Measurements from ENCODE around the gene SV2A.
"Not testable (repeated sequence)": the region's sequence is repeated elsewhere in the genome, so short reads cannot be mapped to it uniquely, and the experiment has no call there.

The SV2A gene

DNA sequence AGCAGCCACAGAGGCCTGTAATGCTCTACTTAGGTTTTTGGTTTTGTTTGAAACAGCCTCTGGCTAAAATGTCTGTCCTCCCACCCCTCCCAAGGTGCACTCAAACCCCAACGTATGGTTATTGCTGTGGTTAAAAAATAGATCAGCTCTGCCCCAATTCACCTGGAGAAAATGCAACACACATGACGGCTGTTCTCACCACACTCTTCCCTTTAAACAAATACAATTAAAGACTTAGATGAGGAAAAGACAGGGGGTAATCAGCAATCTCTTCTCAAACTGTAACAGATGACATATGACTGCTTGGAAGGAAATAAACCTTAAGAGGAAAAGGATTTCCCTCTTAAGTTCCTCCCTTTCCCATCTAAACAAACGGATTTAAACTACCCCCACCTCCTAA lies 25.2 kb upstream of the SV2A start:
- POLR2A ChIA-PET, result interaction anchor here (0.8 to 1.4 kb wide), 6 partner anchors 13 to 125 kb away, joined by 3 to 37 read pairs (median 4); partner anchors contain the start of gene VPS45
- CTCF ChIA-PET, result interaction anchor here (0.8 to 1.5 kb wide), 4 partner anchors 19 to 125 kb away, joined by 3 to 7 read pairs (median 4); partner anchors contain the start of gene VPS45
- no peak for TF ChIP-seq LEF1 (IDR thresholded peaks at IDR 0.05; ENCODE audit: borderline replicate concordance)
- TF ChIP-seq ELF4 (IDR thresholded peaks at IDR 0.05), result no peak
- TF ChIP-seq FOXA1 (IDR thresholded peaks at IDR 0.05), result no peak
- TF ChIP-seq BHLHE40 (IDR thresholded peaks at IDR 0.05; ENCODE audit: borderline replicate concordance), result no peak
- no peak for TF ChIP-seq FOXK2 (IDR thresholded peaks at IDR 0.05)
- DNase-seq (ENCODE audit: extremely low spot score), result no peak

DNA sequence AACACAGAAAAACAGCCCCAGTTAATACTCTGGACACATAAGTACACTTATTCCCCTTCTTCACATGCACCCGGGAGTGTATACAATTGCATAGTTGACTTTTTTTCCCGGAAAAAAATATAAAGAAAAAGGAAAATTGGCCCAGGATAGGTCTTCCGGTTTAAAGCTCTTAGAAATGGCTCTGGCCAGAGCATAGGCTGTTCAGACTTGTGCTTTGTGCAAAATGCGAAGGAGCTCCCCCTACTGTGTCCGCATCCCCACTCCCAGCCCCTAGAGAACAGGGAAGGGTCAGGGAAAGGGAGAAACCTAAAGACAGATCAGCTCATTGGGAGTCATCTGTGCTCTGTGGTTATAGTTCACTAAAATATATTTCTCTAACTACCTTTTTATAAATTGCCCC lies 24.6 kb upstream of the SV2A start:
- POLR2A ChIA-PET, result interaction anchor here (0.8 to 1.4 kb wide), 6 partner anchors 13 to 125 kb away, joined by 3 to 37 read pairs (median 4); partner anchors contain the start of gene VPS45

DNA sequence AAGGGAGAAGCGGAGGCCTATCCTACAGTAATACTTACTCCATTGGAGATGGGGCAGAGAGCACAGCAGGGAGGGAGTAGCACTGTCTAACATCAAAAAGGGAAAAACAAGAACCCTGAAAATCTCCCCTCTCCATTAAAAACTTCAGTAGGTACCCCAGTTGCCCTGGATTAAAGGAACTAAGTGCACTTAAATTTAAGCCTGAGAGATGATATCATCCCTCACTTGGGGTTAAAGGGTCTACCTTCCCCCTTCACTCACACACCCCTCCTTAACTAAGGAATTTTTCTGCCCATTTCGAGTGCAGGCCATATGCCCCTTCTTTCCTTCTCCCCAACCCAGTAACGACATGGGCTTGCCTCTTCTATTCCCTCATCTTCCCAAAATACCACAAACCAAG lies 22.8 kb upstream of the SV2A start:
- no peak for TF ChIP-seq ARNT (IDR thresholded peaks at IDR 0.05)
- TF ChIP-seq NFRKB (IDR thresholded peaks at IDR 0.05), result no peak
- TF ChIP-seq L3MBTL2 (conservative IDR thresholded peaks at IDR 0.05), result no peak
- TF ChIP-seq, protein P1, sequence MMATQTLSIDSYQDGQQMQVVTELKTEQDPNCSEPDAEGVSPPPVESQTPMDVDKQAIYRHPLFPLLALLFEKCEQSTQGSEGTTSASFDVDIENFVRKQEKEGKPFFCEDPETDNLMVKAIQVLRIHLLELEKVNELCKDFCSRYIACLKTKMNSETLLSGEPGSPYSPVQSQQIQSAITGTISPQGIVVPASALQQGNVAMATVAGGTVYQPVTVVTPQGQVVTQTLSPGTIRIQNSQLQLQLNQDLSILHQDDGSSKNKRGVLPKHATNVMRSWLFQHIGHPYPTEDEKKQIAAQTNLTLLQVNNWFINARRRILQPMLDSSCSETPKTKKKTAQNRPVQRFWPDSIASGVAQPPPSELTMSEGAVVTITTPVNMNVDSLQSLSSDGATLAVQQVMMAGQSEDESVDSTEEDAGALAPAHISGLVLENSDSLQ (IDR thresholded peaks at IDR 0.05), result no peak
- TF ChIP-seq ZNF384 (IDR thresholded peaks at IDR 0.05), result no peak
- no peak for TF ChIP-seq CTBP1 (IDR thresholded peaks at IDR 0.05; ENCODE audit: borderline replicate concordance)
- no peak for TF ChIP-seq FOXK2 (IDR thresholded peaks at IDR 0.05)
- POLR2A ChIA-PET, result interaction anchor here (2.2 to 11.1 kb wide), 2 partner anchors 11 to 53 kb away, joined by 22 to 133 read pairs; a partner anchor contains a TSS
- CTCF ChIA-PET, result interaction anchor here (0.5 to 1.1 kb wide), 3 partner anchors 22 to 226 kb away, joined by 3 to 6 read pairs (median 3); no protein-coding TSS in a partner anchor
- DNase-seq (ENCODE audit: extremely low spot score), result no peak

More for the DNA sequence above, 24.6 kb upstream of the SV2A start:
- peak; percentile 69 for DNase-seq (ENCODE audit: extremely low spot score)
- no peak for TF ChIP-seq ELF4 (IDR thresholded peaks at IDR 0.05)
- TF ChIP-seq ARNT (IDR thresholded peaks at IDR 0.05), result no peak
- no peak for TF ChIP-seq FOXM1 (IDR thresholded peaks at IDR 0.05; ENCODE audit: borderline replicate concordance)
- TF ChIP-seq ZNF384 (IDR thresholded peaks at IDR 0.05), result no peak
- TF ChIP-seq L3MBTL2 (conservative IDR thresholded peaks at IDR 0.05), result no peak
- TF ChIP-seq HDGF (IDR thresholded peaks at IDR 0.05; ENCODE audit: borderline replicate concordance), result no peak
- TF ChIP-seq BHLHE40 (IDR thresholded peaks at IDR 0.05; ENCODE audit: borderline replicate concordance), result no peak
- no peak for TF ChIP-seq SP1 (IDR thresholded peaks at IDR 0.05)
- TF ChIP-seq, protein P1 (IDR thresholded peaks at IDR 0.05), result no peak
- no peak for TF ChIP-seq LEF1 (IDR thresholded peaks at IDR 0.05; ENCODE audit: borderline replicate concordance)
- TF ChIP-seq CTBP1 (IDR thresholded peaks at IDR 0.05; ENCODE audit: borderline replicate concordance), result no peak
- no peak for TF ChIP-seq FOXA1 (IDR thresholded peaks at IDR 0.05)
- TF ChIP-seq FOXK2 (IDR thresholded peaks at IDR 0.05), result no peak
- no peak for TF ChIP-seq SUZ12 (IDR thresholded peaks at IDR 0.05)
- TF ChIP-seq TARDBP (IDR thresholded peaks at IDR 0.05), result no peak
- no peak for TF ChIP-seq NFRKB (IDR thresholded peaks at IDR 0.05)
- CTCF ChIA-PET, result interaction anchor here (0.6 to 1.0 kb wide), 4 partner anchors 20 to 95 kb away, joined by 3 to 7 read pairs (median 4); a partner anchor contains a TSS

DNA sequence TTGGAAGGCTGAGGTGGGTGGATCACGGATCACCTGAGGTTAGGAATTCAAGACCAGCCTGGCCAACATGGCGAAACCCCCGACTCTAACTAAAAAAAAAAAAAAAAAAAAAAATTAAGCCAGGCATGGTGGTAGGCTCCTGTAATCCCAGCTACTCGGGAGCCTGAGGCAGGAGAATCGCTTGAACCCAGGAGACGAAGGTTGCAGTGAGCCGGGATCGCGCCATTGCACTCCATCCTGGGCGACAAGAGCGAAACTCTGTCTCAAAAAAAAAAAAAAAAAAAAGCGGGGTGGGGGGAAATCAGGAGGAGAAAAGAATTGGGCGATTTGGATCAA lies 21.0 kb upstream of the SV2A start:
- POLR2A ChIA-PET, result interaction anchor here (0.9 to 11.1 kb wide), 5 partner anchors 10 to 72 kb away, joined by 3 to 133 read pairs (median 8); partner anchors contain the start of gene OTUD7B
- CTCF ChIA-PET, result interaction anchor here (0.9 kb wide), 1 partner anchor 227 kb away, joined by 4 read pairs; no protein-coding TSS in a partner anchor
- not testable (repeated sequence) for DNase-seq (ENCODE audit: extremely low spot score)

DNA sequence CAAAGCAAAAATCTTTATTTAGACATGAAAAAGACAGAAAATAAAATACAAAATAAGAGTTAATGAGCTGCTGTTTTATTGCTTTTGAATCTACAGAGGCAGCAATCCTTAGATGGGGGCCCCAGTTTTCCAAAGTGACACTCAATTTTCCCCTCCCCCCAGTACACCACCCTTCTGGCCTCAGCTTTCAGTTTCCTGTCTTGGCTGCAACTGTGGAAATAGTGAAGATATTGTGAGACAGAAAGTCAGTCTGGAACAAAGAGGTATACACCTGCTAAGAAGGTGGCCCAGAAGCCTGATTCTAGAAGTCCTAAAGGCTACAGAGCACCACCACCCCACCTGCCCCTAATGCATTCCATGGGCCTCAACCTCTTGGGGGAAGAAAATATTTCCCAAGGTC lies 20.1 kb upstream of the SV2A start:
- CTCF ChIA-PET, result no interaction called here

DNA sequence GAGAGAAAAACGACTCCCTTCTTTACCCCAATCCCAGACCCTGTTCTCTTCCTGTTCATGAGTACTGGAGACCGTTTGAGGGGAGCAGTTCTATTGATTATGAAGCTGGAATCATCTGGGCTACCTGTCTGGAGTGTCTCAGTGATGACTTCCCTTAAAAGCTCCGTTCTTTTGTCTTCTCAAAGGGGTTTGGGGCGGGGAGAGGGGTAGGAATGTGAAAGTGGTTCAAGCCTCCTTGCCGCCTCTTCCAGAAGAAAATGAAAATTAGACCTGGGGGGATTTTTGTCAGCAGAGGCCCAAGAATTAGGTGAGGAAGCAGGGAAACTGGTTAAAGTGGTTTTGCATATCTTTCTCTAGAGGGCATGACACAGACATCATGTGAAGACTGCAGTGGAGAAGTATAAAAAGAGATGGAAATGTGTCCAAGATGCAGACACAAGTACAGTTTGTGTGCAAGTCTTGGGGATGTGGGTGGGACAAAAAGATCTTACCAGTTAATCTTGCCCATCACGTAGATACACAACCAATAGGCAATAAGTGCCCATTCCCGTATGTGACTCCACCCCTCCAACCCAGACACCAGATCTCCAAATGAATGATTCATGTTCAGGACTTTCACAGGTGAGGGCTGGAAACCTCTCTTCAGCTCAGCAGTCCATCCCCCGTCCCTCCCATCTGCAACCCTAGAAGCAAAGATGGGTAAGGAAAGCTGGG lies 19.5 kb upstream of the SV2A start:
- POLR2A ChIA-PET, result interaction anchor here (0.7 to 11.1 kb wide), 3 partner anchors 9 to 50 kb away, joined by 3 to 133 read pairs (median 8); a partner anchor contains a TSS
- TF ChIP-seq, protein P1 (IDR thresholded peaks at IDR 0.05), result 0 out of 2 replicates have a peak, but pooled peaks have one; percentile 29
- TF ChIP-seq FOXK2 (IDR thresholded peaks at IDR 0.05) (no peak), HDGF (IDR thresholded peaks at IDR 0.05; ENCODE audit: borderline replicate concordance) (no peak)

More for the DNA sequence above, 20.1 kb upstream of the SV2A start:
- TF ChIP-seq FOXM1 (IDR thresholded peaks at IDR 0.05; ENCODE audit: borderline replicate concordance), result no peak
- TF ChIP-seq TARDBP (IDR thresholded peaks at IDR 0.05), result no peak
- TF ChIP-seq SUZ12 (IDR thresholded peaks at IDR 0.05), result no peak
- TF ChIP-seq CTBP1 (IDR thresholded peaks at IDR 0.05; ENCODE audit: borderline replicate concordance), result no peak
- TF ChIP-seq L3MBTL2 (conservative IDR thresholded peaks at IDR 0.05), result no peak
- TF ChIP-seq SP1 (IDR thresholded peaks at IDR 0.05), result no peak
- TF ChIP-seq BHLHE40 (IDR thresholded peaks at IDR 0.05; ENCODE audit: borderline replicate concordance), result no peak
- DNase-seq (ENCODE audit: extremely low spot score), result no peak
- POLR2A ChIA-PET, result interaction anchor here (0.8 to 11.1 kb wide), 2 partner anchors 10 to 51 kb away, joined by 6 to 133 read pairs; a partner anchor contains a TSS

More for the DNA sequence above, 19.5 kb upstream of the SV2A start:
- CTCF ChIA-PET, result no interaction called here
- DNase-seq (ENCODE audit: extremely low spot score), result no peak
